ENCODE data around the gene CERT1.

- no peak for TF ChIP-seq EZH2 (IDR thresholded peaks at IDR 0.05; ENCODE audit: borderline replicate concordance, low read length)
- no peak for TF ChIP-seq CTCF (conservative IDR thresholded peaks at IDR 0.05 in 1 of 2, IDR thresholded peaks at IDR 0.05 in 1 of 2; ENCODE audit: extremely low read depth in 1 of 2, insufficient read depth in 1 of 2, low read depth in 1 of 2, low read length in 2 of 2)
Observed at GRCh38 chr5:75507841-75508240, 3.6 kb downstream of the CERT1 start.
